GM11168 (cell line): ENCODE results near the gene C2CD4B.

Experiments used
- in situ Hi-C: fragments of 300-500 bp; cut with MboI; formaldehyde crosslinking; loops from one replicate; pipeline ENCODE4 v1.12.0; 2022; ENCODE audit warnings: low sequenced_read_pairs; ENCODE audit not compliant: unreplicated experiment

C2CD4B gene, protein sequence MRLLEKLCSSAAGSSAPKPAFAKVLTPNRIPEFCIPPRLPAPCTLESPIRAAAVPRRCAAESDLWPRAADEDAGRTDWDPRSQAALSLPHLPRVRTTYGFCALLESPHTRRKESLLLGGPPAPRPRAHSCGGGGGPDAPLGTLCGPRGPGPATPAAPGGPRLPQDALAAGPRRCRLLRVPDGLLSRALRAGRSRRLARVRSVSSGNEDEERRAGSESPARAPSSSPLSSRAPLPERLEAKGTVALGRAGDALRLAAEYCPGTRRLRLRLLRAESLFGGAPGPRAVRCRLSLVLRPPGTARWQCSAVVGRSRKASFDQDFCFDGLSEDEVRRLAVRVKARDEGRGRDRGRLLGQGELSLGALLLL

DNA sequence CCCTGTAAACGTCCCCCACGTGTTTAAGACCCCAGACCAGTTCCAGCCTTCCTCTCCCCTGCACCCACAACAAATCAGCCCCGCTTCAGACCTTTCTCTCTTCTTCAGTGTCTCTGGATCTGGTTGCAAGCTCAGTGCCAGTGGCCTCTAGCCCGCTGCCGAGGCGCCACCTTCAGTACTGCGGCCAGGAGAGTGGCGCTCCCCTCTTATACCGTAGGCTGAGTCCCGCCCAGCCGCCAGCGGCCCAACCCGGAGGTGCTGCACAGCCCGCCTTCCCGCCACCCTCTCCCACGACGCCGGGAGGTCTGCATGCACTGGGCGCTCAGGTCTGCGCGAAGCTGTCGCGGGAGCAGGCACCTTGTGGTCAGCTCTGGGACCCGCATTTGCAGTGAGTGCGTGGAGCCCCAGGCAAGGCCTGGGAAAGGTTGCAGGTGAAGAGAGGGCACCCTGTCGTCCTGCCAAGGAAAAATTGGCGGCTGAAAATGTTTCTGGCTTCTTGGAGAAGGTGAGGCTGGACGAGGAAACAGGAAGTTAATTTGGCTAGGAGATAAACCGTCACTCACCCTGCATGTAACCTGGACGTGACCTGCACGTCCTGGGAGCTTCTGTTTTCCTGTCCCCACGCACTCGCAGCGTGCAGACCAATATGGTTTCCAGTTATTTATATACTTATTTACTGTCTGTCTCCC, at the start of gene C2CD4B:
Gene C2CD4B (minus strand): TSS at position 182 of the 689 bp plus-strand sequence. CDS start 301 bp downstream, outside the sequence.
- in situ Hi-C loops = no loop called here

DNA sequence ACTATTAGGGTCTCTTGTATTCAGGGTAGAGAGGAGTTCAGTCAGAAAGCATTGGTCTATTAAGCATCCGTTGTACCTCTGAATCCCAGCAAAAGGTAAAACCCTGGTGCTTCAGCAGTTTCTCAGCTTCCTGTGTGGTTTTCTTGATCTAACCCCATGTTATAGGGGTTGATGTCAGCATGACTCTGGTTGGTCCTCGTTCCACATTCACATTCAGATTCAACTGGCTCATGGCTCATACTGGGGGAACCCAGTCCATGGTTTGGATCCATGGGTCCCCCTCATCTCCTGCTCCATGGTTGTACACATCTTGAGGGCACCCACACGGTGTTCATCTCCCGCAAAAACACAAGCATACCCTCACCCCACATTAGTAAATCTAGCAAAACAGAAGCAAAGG, 47.7 kb upstream of the C2CD4B start:
- in situ Hi-C loops = no loop called here

DNA sequence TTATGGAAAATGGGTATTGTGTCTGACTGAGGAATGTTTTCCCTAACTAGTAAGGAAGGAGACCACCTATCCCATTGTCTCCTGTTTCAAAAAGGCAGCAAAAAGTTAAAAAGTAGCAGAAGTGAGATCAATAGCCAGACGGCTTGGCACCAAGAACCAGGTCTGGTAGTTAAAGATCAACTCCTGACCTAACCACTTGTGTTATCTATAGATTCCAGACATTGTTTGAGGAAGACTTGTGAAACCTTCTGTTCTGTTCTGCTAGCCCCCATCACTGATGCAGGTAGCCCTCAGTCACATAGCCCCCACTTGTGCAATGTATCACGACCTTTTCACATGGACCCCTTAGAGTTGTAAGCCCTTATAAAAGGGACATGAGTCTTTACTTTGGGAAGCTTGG, 46.3 kb upstream of the C2CD4B start:
- in situ Hi-C loops = no loop called here

DNA sequence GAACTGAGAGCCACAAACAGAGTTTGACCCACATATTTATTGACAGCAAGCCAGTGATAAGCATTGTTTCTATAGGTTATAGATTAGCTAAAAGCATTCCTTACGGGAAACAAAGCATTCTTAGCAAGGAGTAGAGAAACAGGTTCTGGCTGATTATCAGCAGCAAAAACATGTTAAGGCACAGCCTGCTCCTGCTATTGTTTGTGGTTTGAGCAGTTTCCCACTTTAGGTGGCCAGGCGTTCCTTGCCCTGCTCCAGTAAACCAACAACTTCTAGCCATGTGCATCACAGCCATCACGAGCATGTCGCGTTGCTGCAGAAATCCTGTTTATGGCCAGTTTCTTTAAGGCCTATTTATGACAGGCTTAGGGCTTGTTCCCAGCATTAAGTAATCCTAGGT, 44.7 kb upstream of the C2CD4B start:
- in situ Hi-C loops = no loop called here

DNA sequence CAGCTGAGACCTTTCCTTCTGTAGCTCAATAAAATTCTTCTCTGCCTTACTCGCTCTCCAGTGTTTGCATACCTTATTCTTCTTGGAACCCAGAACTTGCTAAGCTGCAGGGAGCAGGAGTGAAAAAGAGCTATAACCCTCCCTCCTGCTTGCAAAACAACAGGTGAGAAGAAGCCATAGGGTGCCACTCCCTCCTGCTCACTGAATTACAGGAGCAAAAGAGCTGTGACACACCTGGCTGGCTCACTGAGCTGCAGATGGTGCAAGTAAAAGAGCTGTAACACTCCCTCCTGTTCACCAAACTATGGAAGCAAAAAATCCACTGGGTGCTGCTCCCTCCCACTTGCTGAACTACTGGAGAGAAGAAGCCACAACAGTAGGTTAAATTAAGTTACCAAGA, 44.2 kb upstream of the C2CD4B start:
- in situ Hi-C loops = no loop called here

DNA sequence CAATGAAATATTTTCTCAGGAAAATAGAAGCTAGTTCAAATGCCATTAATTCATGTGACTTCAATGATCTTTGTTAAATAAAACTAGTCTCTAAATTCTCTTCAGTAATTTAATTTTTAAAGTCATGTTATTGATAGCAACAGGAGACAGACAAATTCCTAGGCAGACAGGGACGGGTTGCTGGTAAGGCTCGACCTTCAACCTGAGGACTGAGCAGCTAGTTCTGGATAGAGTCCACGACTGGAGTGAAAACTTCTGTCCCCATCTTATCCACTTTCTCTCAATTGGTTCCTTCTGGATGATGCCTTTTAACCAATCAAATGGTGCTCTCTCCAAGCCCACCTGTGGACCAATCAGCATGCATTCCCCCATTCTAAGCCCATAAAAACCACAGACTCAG, 43.8 kb upstream of the C2CD4B start:
- in situ Hi-C loops = no loop called here

DNA sequence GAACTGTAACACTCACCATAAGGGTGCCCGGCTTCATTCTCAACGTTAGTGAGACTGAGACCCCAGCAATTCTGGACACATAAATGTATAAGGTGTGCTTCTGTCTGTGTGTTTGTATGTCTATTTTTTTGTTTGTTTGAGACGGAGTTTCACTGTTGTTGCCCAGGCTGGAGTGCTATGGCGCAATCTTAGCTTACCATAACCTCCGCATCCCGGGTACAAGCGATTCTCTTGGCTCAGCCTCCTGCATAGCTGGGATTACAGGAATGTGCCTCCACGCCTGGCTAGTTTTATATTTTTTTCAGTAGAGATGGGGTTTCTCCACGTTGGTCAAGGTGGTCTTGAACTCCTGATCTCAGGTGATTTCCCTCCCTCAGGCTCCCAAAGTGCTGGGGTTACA, 43.3 kb upstream of the C2CD4B start:
- in situ Hi-C loops = no loop called here

DNA sequence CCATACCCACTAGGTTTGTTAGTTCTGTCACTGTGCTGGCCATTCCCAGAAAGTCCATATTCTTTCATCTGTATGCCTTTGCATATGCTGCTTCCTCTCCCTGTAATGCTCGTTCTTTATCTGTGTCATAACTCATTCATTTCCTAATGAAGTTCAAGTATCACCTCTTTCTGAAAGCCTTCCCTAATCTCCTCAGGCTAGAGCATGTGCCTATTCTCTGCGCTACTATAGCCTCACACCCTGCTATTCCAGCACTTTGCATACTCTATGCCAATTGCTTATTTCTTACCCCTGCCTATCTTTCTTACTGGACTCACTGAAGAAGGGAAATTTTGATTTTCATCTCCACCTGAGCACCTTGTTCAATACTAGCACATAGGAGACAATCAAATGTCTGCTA, 25.6 kb upstream of the C2CD4B start:
- in situ Hi-C loops = no loop called here

DNA sequence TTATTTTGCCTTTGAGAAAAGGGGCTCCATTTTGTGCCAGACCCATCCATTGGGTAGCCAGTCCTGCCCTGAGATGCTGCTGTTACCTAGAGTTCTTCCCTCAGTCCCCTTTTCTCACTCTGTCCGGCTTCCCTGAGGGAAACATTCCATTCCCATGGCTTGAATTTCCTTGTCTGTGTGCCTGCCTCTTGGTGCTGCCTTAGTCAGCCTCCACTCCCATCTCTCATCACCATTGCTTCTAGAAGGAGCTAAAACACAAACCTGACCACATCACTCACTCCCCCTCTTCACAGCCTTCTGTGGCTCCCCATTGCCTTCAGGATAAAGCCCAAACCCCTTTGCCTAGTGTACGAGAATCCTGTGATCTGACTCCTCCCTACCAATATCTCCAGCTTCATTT, 25.2 kb upstream of the C2CD4B start:
- in situ Hi-C loops = no loop called here

DNA sequence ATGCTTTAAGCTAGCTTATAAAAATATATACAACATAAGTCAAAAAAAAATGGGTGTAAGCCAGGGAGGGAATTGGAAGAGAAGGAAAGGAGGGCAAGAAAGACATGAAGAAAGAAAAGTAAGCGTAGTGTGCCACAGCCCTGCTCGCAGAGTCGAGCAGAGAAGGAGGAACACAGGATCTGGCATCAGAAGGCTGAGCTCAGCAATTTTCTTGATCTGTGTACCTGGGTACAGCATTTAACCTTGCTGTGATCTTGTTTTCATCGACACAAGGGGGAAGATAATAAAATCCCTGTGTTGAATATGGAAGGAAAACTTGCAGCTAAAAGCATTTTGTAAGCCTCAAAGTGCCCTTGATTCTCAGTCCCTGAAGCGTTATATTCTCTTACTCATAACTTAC, 23.7 kb upstream of the C2CD4B start:
- in situ Hi-C loops = no loop called here

DNA sequence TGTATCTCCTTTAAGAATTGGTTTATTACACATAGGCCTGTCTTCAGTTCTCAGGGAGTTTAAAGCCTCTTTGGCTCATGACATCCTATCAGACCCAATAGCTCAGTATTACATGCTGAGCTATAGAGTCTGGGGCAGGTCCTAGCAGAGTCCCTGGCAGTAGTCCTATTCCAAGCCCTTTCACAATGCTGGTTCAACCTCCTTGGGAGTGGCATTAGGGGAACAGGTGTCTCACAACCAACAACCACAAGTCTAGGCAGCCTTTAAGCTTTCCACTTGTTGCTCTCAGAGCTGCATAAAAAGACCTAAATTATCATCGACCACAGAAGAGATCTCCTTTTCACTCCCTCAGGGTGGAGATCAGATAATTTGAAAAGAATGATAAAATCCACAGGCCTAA, 22.8 kb upstream of the C2CD4B start:
- in situ Hi-C loops = no loop called here

DNA sequence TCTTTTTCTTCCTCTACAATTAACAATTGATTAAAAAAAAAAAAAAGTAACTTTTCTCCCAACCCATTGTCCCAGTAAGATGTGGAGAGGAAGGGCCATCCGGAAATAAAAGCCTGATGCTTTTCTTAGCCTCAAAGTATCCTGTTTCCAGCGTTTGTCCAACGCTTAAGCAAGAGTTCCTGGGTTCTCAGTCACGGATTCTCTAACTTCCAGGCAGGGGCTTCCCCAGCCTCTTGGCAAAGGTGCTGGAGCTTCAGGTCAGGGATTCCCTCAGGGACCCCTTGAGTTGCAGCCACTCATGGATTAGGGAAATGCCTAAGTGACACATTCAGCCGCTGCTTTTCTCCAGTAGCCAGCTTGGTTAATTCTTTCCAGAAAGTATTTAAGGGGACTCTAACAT, 22.3 kb upstream of the C2CD4B start:
- in situ Hi-C loops = no loop called here

DNA sequence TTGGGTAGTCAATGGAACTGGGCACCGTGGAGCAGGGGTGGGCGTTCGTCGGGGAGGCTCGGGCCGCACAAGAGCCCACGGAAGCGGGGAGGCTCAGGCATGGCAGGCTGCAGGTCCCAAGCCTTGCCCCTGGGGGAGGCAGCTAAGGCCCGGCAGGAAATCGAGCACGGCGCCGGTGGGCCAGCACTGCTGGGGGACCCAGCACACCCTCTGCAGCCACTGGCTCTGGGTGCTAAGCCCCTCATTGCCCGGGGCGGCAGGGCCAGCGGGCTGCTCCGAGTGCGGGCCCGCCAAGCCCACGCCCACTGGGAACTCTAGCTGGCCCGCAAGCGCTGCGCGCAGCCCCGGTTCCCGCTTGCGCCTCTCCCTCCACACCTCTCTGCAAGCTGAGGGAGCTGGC, 21.5 kb upstream of the C2CD4B start:
- in situ Hi-C loops = no loop called here

DNA sequence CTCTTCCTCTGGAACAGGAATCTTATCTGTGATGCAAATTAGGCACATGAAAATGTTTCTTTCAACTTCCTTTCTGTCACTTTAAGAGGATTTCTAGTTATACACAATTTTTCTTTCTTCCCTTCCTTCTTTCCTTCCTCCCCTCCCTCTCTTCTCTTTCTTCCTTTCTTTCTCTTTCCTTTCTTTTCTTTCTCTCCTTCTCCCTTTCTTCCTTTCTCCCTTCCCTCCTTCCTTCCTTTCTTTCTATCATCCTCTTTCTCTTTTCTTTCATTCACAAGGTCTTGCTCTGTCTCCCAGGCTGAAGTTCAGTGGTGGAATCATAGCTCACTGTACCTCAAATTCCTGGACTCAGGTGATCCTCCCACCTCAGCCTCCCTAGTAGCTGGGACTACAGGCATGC, 18.0 kb upstream of the C2CD4B start:
- in situ Hi-C loops = no loop called here

DNA sequence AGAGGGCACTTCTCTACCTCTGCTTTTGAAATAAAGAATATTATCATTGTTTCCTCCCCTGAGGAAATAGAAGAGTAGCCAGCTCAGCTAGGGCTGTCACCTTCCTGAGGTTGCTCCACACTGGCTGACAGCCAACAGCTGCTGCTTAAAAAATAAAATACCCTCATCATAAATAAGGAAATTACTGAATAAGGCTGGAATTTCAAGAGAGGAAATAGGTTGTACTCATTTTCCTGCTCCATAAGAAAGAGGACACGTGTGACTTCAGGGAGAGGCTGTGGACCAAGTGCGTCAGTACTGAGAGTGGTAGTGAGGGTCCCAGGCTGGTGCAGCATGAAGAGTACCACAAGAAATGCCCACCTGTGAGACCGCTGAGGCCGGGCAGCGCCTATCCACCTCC, 8.1 kb upstream of the C2CD4B start:
- in situ Hi-C loops = no loop called here

DNA sequence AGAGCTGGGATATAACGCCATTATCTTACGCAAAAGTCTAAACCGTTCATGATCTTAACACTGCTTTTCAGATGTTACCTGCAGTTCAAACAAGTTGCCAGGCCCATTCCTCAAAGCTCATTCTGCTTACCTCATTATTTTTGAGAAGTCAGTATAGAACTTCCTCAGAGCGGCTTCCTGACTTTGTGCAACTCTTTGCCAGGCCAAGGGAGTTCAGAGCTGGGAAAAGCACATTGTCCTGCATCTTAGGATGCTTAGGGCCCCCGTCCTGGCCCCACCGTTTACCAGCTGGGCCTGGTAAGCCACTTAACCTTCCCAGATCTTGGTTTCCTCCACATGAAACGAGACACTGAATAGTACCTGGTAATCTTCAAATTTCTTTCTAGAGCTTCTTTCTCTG, 6.8 kb upstream of the C2CD4B start:
- in situ Hi-C loops = no loop called here

DNA sequence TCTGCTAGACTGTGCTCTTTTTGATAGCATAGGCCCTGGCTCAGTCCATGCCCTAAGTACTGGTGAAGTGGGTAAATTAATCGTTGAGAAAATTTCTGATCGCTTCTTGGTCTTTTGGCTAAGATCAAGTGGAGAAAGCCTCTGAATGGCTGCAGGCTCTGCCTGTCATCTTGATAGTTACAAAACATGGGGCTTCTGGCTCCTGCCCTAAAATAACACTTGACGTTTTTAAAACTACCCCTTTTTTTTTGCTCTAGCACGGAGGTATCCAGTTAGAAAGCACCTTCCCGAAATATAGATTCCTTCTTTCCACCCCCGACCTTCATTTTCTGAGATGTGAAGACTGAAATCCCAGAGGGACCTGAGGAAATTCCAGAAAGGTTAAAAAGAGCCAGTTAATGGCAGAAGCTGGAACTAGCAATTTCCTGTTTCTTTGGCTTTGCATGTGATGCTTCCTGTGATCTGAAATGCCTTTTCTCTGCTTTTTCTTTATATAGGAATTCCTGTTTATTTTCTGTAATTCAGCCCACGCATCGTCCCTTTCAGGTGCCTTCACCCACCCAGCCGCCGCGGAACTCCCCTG, 799 bp upstream of the C2CD4B start:
- in situ Hi-C loops = no loop called here

DNA sequence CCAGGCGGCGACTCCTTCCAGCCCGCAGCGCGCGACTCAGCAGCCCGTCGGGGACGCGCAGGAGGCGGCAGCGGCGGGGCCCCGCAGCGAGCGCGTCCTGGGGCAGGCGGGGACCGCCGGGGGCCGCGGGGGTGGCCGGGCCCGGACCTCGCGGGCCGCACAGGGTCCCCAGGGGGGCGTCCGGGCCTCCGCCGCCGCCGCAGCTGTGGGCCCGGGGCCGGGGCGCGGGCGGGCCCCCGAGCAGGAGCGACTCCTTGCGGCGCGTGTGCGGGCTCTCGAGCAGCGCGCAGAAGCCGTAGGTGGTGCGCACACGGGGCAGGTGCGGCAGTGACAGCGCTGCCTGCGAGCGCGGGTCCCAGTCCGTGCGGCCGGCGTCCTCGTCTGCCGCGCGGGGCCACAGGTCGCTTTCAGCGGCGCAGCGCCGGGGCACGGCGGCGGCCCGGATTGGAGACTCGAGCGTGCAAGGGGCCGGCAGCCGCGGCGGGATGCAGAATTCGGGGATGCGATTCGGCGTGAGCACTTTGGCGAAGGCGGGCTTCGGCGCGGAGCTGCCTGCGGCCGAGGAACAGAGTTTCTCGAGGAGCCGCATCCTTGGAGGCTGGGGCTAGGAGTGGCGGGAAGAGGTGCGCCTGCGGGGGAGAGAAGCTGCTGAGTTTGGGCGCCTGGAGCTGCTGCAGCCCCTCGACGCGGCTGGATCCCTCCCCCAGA, 535 bp downstream of the C2CD4B start:
- in situ Hi-C loops = no loop called here

DNA sequence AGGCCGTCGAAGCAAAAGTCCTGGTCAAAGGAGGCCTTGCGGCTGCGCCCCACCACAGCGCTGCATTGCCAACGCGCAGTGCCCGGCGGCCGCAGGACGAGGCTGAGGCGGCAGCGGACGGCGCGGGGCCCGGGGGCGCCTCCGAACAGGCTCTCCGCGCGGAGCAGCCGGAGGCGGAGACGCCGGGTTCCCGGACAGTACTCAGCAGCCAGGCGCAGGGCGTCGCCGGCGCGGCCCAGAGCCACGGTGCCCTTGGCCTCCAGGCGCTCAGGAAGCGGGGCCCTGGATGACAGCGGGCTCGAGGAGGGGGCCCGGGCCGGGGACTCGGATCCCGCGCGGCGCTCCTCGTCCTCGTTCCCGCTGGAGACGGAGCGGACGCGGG, 1.1 kb downstream of the C2CD4B start:
- in situ Hi-C loops = no loop called here

DNA sequence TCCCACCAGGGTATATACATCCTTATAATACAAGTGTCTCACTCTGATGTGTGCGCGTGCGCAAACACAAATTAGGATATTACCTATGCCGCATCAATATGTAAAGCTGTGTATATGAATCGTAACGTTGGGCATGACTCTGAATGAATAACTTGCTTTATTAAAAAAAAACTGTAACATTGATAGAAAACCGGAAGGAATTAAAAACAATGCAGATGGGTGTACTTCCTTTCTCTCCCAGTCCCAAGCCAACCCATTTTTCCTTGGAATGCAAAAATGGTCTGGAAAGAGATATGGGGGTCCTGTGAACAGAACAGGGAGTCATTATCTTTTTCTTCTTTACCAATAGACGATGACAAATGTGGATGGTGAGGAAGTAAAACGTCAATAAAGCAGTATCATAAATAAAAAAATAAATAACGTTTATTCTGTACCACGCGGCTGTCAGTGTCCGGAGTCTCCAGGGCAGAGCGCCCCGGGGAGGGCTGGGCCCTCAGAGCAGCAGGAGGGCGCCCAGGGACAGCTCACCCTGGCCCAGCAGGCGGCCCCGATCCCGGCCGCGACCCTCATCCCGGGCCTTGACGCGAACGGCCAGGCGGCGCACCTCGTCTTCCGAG, 1.6 kb downstream of the C2CD4B start:
- in situ Hi-C loops = no loop called here

DNA sequence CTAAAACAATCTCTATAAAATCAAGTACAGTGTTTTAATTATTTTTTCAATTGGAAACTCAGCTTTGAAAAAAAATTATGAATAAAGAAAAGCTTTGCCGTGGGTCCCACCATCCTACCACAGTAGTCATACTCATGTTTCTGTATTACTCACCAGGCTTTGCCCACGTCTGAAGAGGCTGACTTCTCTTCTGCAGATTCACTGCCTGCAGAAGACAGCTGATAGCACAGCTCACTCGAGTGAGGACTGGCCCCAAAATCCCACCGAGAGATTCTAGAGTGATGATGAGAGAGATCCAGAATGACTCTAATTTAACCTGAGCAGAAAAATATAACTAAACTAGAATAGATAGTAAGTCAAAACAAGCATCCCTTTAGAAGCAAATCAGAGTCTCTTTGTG, 11.9 kb downstream of the C2CD4B start:
- in situ Hi-C loops = no loop called here
